HepG2 (cell line): Measurements from ENCODE around the gene PGPEP1. TPM values are rescaled to one million over a fixed set of nuclear protein-coding genes. Genes with fewer than 3 reads are reported as not detected.
A peak's percentile ranks its signal among the peaks of the same experiment; 100 is the strongest.

Source experiments
- CBFB ChIP-seq: sonication (generic); formaldehyde crosslinking; IDR thresholded peaks from 2 replicates; pipeline ENCODE4 v1.4.0; 2020; ENCODE audit warnings: missing genetic modification reagents
- CREB3 ChIP-seq: sonication (generic); formaldehyde crosslinking; IDR thresholded peaks from 2 replicates; pipeline ENCODE4 v1.5.0; 2020; ENCODE audit warnings: missing genetic modification reagents
- DBP ChIP-seq: sonication (generic); formaldehyde crosslinking; IDR thresholded peaks from 2 replicates; pipeline ENCODE4 v1.4.0; 2020; ENCODE audit warnings: missing genetic modification reagents; ENCODE audit errors: not compliant biosample characterization
- FOSL2 ChIP-seq: sonication (generic); formaldehyde crosslinking; IDR thresholded peaks from 2 replicates; pipeline ENCODE4 v1.4.0; 2020; ENCODE audit warnings: missing genetic modification reagents
- KDM1A ChIP-seq: IDR thresholded peaks from 2 replicates; pipeline ENCODE4 v1.6.1; 2016; ENCODE audit warnings: missing compliant biosample characterization
- NR3C1 ChIP-seq: sonication (generic); formaldehyde crosslinking; IDR thresholded peaks from 2 replicates; pipeline ENCODE4 v1.4.0; 2020; ENCODE audit warnings: missing genetic modification reagents
- PHF20 ChIP-seq: sonication (generic); formaldehyde crosslinking; IDR thresholded peaks from 2 replicates; pipeline ENCODE4 v1.5.0; 2020; ENCODE audit warnings: mild to moderate bottlenecking, missing genetic modification reagents
- TBP ChIP-seq: sonication (generic); formaldehyde crosslinking; IDR thresholded peaks from 2 replicates; pipeline ENCODE4 v1.5.0; 2020; ENCODE audit warnings: missing genetic modification reagents
- TOE1 ChIP-seq: sonication (generic); formaldehyde crosslinking; IDR thresholded peaks from 2 replicates; pipeline ENCODE4 v1.4.0; 2020; ENCODE audit warnings: mild to moderate bottlenecking, missing genetic modification reagents
- ZBTB44 ChIP-seq: sonication (generic); formaldehyde crosslinking; IDR thresholded peaks from 2 replicates; pipeline ENCODE4 v1.4.0; 2020; ENCODE audit warnings: missing genetic modification reagents
- ZNF619 ChIP-seq: sonication (generic); formaldehyde crosslinking; IDR thresholded peaks from 2 replicates; pipeline ENCODE4 v1.4.0; 2020; ENCODE audit warnings: mild to moderate bottlenecking, missing genetic modification reagents
- polyA plus RNA-seq, 8 experiments: library from polyadenylated mRNA; depleted of rRNA in 3 of 8; stranded (reverse) in 7 of 8; unstranded in 1 of 8; fragments of >200 nt; fragmentation: Illumina TruSeq in 4 of 8; extraction: Trizol in 4 of 8; gene quantifications; 2 replicates each; pipeline versions ENCODE4 v1.2.1 to v1.2.3, GENCODE V29; 2011 to 2016; ENCODE audit warnings: low read depth in 4 of 8, missing spikeins in 1 of 8, mixed read lengths in 1 of 8; ENCODE audit not compliant: insufficient read depth in 1 of 8
- total RNA-seq, 5 experiments: library from RNA; depleted of rRNA; stranded (reverse); fragments of >200 nt; fragmentation: Illumina TruSeq; extraction: Trizol; gene quantifications; 2 replicates each; pipeline ENCODE4 v1.2.3, GENCODE V29; 2016; ENCODE audit warnings: low read depth in 1 of 5
- TF ChIP-seq, protein P1 (sequence below): IDR thresholded peaks from 2 replicates; pipeline ENCODE4 v1.6.1; 2016; ENCODE audit warnings: mild to moderate bottlenecking
- TF ChIP-seq, protein P2 (sequence below): sonication (generic); formaldehyde crosslinking; IDR thresholded peaks from 2 replicates; pipeline ENCODE4 v1.9.0; 2021; ENCODE audit warnings: missing genetic modification reagents, borderline replicate concordance
- TF ChIP-seq, protein P3 (sequence below): sonication (generic); formaldehyde crosslinking; IDR thresholded peaks from 2 replicates; pipeline ENCODE4 v1.5.0; 2020; ENCODE audit warnings: missing genetic modification reagents
- TF ChIP-seq, protein P4 (sequence below): sonication (generic); formaldehyde crosslinking; IDR thresholded peaks from 2 replicates; pipeline ENCODE4 v1.8.0; 2022; ENCODE audit warnings: missing genetic modification reagents, low read depth, mild to moderate bottlenecking, borderline replicate concordance
- TF ChIP-seq, protein P5 (sequence below): sonication (generic); formaldehyde crosslinking; IDR thresholded peaks from 2 replicates; pipeline ENCODE4 v1.5.1; 2020; ENCODE audit warnings: missing genetic modification reagents, mild to moderate bottlenecking, borderline replicate concordance

The PGPEP1 gene
- total and polyA plus RNA-seq, 2 of the 13 experiments (the other 11 are each of a cell fraction or from before 2014, with no cell fraction given) = 53.1 to 56.6 TPM

- TF ChIP-seq NR3C1 (no peak), ZNF619 (CRISPR knock-in tag) (peak; percentile 65; the same call in 1 of the 2 replicates), TBP (peak; percentile 98; the same call in 1 of the 2 replicates), PHF20 (CRISPR knock-in tag) (peak; percentile 43; the same call in 1 of the 2 replicates), FOSL2 (peak; percentile 71), CREB3 (CRISPR knock-in tag) (no peak), DBP (peak; percentile 84), CBFB (peak; percentile 86), ZBTB44 (CRISPR knock-in tag) (no peak; the same call in 1 of the 2 replicates), TOE1 (no peak; the same call in 1 of the 2 replicates), KDM1A (CRISPR knock-in tag) (no peak)
- TF ChIP-seq, protein P1, sequence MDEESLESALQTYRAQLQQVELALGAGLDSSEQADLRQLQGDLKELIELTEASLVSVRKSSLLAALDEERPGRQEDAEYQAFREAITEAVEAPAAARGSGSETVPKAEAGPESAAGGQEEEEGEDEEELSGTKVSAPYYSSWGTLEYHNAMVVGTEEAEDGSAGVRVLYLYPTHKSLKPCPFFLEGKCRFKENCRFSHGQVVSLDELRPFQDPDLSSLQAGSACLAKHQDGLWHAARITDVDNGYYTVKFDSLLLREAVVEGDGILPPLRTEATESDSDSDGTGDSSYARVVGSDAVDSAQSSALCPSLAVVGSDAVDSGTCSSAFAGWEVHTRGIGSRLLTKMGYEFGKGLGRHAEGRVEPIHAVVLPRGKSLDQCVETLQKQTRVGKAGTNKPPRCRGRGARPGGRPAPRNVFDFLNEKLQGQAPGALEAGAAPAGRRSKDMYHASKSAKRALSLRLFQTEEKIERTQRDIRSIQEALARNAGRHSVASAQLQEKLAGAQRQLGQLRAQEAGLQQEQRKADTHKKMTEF (CRISPR knock-in tag) = peak; percentile 87
- TF ChIP-seq, protein P2, sequence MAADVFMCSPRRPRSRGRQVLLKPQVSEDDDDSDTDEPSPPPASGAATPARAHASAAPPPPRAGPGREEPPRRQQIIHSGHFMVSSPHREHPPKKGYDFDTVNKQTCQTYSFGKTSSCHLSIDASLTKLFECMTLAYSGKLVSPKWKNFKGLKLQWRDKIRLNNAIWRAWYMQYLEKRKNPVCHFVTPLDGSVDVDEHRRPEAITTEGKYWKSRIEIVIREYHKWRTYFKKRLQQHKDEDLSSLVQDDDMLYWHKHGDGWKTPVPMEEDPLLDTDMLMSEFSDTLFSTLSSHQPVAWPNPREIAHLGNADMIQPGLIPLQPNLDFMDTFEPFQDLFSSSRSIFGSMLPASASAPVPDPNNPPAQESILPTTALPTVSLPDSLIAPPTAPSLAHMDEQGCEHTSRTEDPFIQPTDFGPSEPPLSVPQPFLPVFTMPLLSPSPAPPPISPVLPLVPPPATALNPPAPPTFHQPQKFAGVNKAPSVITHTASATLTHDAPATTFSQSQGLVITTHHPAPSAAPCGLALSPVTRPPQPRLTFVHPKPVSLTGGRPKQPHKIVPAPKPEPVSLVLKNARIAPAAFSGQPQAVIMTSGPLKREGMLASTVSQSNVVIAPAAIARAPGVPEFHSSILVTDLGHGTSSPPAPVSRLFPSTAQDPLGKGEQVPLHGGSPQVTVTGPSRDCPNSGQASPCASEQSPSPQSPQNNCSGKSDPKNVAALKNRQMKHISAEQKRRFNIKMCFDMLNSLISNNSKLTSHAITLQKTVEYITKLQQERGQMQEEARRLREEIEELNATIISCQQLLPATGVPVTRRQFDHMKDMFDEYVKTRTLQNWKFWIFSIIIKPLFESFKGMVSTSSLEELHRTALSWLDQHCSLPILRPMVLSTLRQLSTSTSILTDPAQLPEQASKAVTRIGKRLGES (CRISPR knock-in tag) = peak; percentile 87; the same call in 1 of the 2 replicates
- TF ChIP-seq, protein P3, sequence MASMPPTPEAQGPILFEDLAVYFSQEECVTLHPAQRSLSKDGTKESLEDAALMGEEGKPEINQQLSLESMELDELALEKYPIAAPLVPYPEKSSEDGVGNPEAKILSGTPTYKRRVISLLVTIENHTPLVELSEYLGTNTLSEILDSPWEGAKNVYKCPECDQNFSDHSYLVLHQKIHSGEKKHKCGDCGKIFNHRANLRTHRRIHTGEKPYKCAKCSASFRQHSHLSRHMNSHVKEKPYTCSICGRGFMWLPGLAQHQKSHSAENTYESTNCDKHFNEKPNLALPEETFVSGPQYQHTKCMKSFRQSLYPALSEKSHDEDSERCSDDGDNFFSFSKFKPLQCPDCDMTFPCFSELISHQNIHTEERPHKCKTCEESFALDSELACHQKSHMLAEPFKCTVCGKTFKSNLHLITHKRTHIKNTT (CRISPR knock-in tag) = 0 out of 2 replicates have a peak, but pooled peaks have one; percentile 88
- TF ChIP-seq, protein P4, sequence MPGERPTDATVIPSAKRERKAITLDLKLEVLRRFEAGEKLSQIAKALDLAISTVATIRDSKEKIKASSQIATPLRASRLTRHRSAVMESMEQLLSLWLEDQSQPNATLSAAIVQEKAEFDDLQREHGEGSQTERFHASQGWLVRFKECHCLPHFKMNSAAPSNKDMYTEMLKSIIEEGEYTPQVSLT (CRISPR knock-in tag) = no peak
- TF ChIP-seq, protein P5, sequence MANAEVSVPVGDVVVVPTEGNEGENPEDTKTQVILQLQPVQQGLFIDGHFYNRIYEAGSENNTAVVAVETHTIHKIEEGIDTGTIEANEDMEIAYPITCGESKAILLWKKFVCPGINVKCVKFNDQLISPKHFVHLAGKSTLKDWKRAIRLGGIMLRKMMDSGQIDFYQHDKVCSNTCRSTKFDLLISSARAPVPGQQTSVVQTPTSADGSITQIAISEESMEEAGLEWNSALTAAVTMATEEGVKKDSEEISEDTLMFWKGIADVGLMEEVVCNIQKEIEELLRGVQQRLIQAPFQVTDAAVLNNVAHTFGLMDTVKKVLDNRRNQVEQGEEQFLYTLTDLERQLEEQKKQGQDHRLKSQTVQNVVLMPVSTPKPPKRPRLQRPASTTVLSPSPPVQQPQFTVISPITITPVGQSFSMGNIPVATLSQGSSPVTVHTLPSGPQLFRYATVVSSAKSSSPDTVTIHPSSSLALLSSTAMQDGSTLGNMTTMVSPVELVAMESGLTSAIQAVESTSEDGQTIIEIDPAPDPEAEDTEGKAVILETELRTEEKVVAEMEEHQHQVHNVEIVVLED = peak; percentile 38; the same call in 1 of the 2 replicates
These were observed 45.5 kb downstream of the PGPEP1 start, which contains the start of gene GDF15 (continued) for GRCh38 chr19:18385675-18386542.
